Daoy (cell line): ENCODE measurements around the gene RBPJL. TPM values are rescaled to one million over a fixed set of nuclear protein-coding genes. Genes with fewer than 3 reads are reported as not detected.

Experiments used
- DNase-seq: peaks from one replicate; pipeline ENCODE4 v3.0.0-alpha.2; 2015; ENCODE audit warnings: low read depth
- total RNA-seq: library from RNA; depleted of rRNA; stranded (reverse); fragments of >200 nt; shearing (Covaris generic); gene quantifications from 2 replicates; pipeline ENCODE4 v1.2.3, GENCODE V29; 2014

The RBPJL gene
- total RNA-seq, 1 experiment from 2014 or later, result not detected

- peak; percentile 86 for DNase-seq
Observed at GRCh38 chr20:45293041-45294002, 13.3 kb upstream of the RBPJL start.

- DNase-seq, result no peak
Observed at GRCh38 chr20:45294003-45294368, 12.7 kb upstream of the RBPJL start.

- DNase-seq, result no peak
Observed at GRCh38 chr20:45294659-45295058, 12.0 kb upstream of the RBPJL start.

GRCh38 chr20:45297786-45298497, 8.7 kb upstream of the RBPJL start:
- DNase-seq, result no peak

- no peak for DNase-seq
Observed at GRCh38 chr20:45299786-45300185, 6.9 kb upstream of the RBPJL start.

GRCh38 chr20:45300961-45301360, 5.7 kb upstream of the RBPJL start:
- peak; percentile 74 for DNase-seq

GRCh38 chr20:45301824-45302271, 4.8 kb upstream of the RBPJL start:
- no peak for DNase-seq

- DNase-seq, result peak; percentile 31
Observed at GRCh38 chr20:45303586-45304463, 2.8 kb upstream of the RBPJL start.

- DNase-seq, result no peak
Observed at GRCh38 chr20:45304464-45304999, 2.1 kb upstream of the RBPJL start.

GRCh38 chr20:45305262-45305661, 1.4 kb upstream of the RBPJL start:
- no peak for DNase-seq

GRCh38 chr20:45307076-45307640, 518 bp downstream of the RBPJL start:
- DNase-seq, result no peak

GRCh38 chr20:45308117-45308778, 1.6 kb downstream of the RBPJL start, which contains the start of gene MATN4:
MATN4 (minus strand) TSS chr20:45308299; CDS start chr20:45305582, 2,717 bp downstream.
- DNase-seq, result no peak

- DNase-seq, result no peak
Observed at GRCh38 chr20:45309075-45309474, 2.4 kb downstream of the RBPJL start.

- DNase-seq, result peak; percentile 76
Observed at GRCh38 chr20:45311589-45312211, 5.1 kb downstream of the RBPJL start.

- DNase-seq, result no peak
Observed at GRCh38 chr20:45312241-45312640, 5.6 kb downstream of the RBPJL start.

- DNase-seq, result no peak
Observed at GRCh38 chr20:45313065-45313695, 6.5 kb downstream of the RBPJL start.

GRCh38 chr20:45313943-45314342, 7.3 kb downstream of the RBPJL start:
- no peak for DNase-seq

- no peak for DNase-seq
Observed at GRCh38 chr20:45315672-45316071, 9.0 kb downstream of the RBPJL start.
